HL-60 (cell line): ENCODE results near the gene ZFAND5.

Experiments
- DNase-seq, 2 experiments: peaks; one replicate each; pipeline ENCODE4 v3.0.0-alpha.2; 2010 to 2020; ENCODE audit warnings: low read depth in 1 of 2, low spot score in 1 of 2
- H3K27ac ChIP-seq: fragments of 250-450 bp; sonication (Bioruptor Pico); replicated peaks from 2 replicates; pipeline ENCODE4 v1.5.1; 2020; ENCODE audit warnings: mild to moderate bottlenecking, moderate library complexity
- H3K27me3 ChIP-seq: fragments of 250-450 bp; sonication (Bioruptor Pico); 2 replicates; pipeline ENCODE4 v1.5.1; 2021; ENCODE audit warnings: mild to moderate bottlenecking, moderate library complexity; ENCODE audit not compliant: insufficient read depth, poor library complexity, severe bottlenecking
- H3K4me3 ChIP-seq: replicated peaks from 2 replicates; pipeline ENCODE4 v1.5.1; 2011; ENCODE audit warnings: mild to moderate bottlenecking, control low read depth, low read length; ENCODE audit not compliant: insufficient read depth
- CTCF ChIP-seq: IDR thresholded peaks from one replicate; pipeline ENCODE4 v1.5.1; 2011; ENCODE audit warnings: low read length, control low read depth, inconsistent platforms; ENCODE audit not compliant: insufficient read depth
- GABPA ChIP-seq: IDR thresholded peaks from 2 replicates; pipeline ENCODE4 v1.6.1; 2012; ENCODE audit warnings: low read depth
- POLR2AphosphoS5 ChIP-seq: IDR thresholded peaks from 2 replicates; pipeline ENCODE4 v1.6.1; 2012; ENCODE audit warnings: low read depth
- SPI1 ChIP-seq: IDR thresholded peaks from 2 replicates; pipeline ENCODE4 v1.6.1; 2012; ENCODE audit warnings: low read depth, mild to moderate bottlenecking, borderline replicate concordance
- TF ChIP-seq, protein P1 (sequence below): IDR thresholded peaks from 2 replicates; pipeline ENCODE4 v1.6.1; 2012; ENCODE audit warnings: low read depth; ENCODE audit not compliant: insufficient replicate concordance

Gene ZFAND5

GRCh38 chr9:72353455-72354116 is 11.4 kb downstream of the ZFAND5 start:
- DNase-seq = no peak
- no peak overlapping the region for H3K27ac ChIP-seq
- TF ChIP-seq POLR2AphosphoS5 = peak; percentile 36; the same call in 1 of the 2 replicates
- no peak for TF ChIP-seq CTCF
- no peak overlapping the region for H3K4me3 ChIP-seq
- no peaks in the 10 kb centered on the region for H3K27me3 ChIP-seq

DNA sequence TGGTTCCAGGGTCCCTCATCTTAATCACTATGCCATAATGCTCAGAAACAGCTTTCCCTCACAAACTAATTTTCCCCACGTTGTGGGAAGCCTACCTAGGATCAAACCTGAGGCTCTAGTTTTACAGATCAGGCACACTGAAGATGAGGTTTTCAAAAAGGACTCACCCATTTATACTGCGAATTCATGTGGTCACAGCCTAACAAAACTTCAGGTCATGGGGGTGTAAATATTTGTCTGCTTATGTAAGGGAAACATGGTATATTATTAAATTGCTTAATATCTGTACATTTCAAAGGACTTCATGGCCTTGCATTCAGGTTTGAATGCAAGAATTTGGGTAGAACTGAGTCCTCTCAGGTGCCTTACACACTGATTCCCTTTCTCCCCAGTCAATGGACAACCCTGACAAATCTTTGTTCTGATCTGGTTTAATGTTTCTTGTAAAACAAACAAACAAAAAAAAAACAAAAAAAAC is 12.1 kb downstream of the ZFAND5 start:
- no peaks in the 10 kb centered on the region for H3K27me3 ChIP-seq
- TF ChIP-seq CTCF (no peak), SPI1 (no peak), GABPA (no peak), POLR2AphosphoS5 (no peak)
- TF ChIP-seq, protein P1, sequence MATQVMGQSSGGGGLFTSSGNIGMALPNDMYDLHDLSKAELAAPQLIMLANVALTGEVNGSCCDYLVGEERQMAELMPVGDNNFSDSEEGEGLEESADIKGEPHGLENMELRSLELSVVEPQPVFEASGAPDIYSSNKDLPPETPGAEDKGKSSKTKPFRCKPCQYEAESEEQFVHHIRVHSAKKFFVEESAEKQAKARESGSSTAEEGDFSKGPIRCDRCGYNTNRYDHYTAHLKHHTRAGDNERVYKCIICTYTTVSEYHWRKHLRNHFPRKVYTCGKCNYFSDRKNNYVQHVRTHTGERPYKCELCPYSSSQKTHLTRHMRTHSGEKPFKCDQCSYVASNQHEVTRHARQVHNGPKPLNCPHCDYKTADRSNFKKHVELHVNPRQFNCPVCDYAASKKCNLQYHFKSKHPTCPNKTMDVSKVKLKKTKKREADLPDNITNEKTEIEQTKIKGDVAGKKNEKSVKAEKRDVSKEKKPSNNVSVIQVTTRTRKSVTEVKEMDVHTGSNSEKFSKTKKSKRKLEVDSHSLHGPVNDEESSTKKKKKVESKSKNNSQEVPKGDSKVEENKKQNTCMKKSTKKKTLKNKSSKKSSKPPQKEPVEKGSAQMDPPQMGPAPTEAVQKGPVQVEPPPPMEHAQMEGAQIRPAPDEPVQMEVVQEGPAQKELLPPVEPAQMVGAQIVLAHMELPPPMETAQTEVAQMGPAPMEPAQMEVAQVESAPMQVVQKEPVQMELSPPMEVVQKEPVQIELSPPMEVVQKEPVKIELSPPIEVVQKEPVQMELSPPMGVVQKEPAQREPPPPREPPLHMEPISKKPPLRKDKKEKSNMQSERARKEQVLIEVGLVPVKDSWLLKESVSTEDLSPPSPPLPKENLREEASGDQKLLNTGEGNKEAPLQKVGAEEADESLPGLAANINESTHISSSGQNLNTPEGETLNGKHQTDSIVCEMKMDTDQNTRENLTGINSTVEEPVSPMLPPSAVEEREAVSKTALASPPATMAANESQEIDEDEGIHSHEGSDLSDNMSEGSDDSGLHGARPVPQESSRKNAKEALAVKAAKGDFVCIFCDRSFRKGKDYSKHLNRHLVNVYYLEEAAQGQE = no peak
- no peak overlapping the region for H3K27ac ChIP-seq
- DNase-seq = no peak
- H3K4me3 ChIP-seq = no peak overlapping the region

DNA sequence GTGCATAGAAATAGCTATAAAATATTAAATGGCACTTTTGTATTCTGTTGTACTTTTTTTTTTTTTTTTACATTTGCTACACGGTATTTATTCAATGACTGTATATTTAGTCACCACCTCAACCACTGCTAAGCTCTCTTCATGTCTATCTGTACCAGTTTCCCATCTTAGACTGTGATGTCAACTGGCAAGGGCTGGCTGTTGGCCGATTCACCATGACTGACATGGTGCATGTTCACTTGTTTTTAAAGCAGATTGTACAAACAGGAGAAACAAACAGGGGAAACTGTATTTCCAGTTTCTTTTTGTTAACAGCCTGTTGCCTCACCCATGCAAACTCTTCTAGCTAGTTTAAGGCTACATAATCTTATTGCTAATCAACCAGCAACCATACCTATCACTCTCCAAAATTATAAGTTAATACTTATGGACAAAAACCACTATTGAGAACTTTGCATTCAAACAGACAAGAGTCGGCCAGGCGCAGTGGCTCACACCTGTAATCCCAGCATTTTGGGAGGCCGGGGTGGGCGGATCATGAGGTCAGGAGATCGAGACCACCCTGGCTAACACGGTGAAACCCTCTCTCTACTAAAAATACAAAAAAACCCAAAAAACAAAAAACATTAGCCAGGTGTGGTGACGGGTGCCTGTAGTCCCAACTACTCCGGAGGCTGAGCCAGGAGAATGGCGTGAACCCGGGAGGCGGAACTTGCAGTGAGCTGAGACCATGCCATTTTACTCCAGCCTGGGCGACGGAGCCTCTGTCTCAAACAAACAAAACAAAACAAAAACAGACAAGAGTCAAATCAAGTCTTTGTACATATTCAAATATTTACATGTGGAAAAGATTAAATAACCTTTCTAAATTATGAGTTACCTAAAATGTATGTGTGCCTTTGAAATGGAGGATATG is 13.2 kb downstream of the ZFAND5 start:
- no peaks in the 10 kb centered on the region for H3K27me3 ChIP-seq
- no peak overlapping the region for H3K4me3 ChIP-seq
- TF ChIP-seq SPI1 = no peak
- H3K27ac ChIP-seq = no peak overlapping the region
- DNase-seq = no peak

DNA sequence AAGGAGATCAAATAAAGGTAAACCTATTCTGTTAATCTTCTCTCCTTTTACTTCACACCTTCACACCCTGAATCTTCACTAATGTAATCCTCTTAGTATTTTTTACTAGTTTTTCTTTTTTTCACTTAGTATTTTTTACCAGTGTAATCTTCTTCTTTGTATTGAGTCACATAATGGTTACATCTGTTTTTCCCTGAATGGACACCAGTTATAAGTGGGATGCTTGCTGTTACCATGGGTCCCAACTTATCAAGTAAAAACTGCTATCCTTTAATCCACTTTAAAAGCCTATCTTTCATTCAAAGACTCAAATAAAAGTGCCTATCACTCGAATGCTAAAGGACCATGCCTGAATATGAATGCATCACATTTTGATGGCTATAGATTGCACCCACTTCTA is 15.1 kb downstream of the ZFAND5 start:
- Histone ChIP-seq H3K27ac (no peak overlapping the region), H3K4me3 (no peak overlapping the region), H3K27me3 (no peaks in the 10 kb centered on the region)
- TF ChIP-seq SPI1 (no peak), POLR2AphosphoS5 (no peak), CTCF (no peak), GABPA (no peak)
- TF ChIP-seq, protein P1 = no peak
- no peak for DNase-seq
